ACC112 (cell line): ENCODE measurements around the gene R3HDML.
"Not testable (repeated sequence)": the region's sequence is repeated elsewhere in the genome, so short reads cannot be mapped to it uniquely, and the experiment has no call there.

Source experiments
- H2AFZ ChIP-seq: fragments of 200-600 bp; sonication (generic); one replicate; pipeline ENCODE4 v1.6.0; 2017; ENCODE audit warnings: antibody characterized with exemption, low read length; ENCODE audit not compliant: unreplicated experiment
- H3K27ac ChIP-seq: fragments of 200-600 bp; sonication (generic); 2 replicates; pipeline ENCODE4 v1.5.1; 2014; ENCODE audit warnings: low read depth, mild to moderate bottlenecking, antibody characterized with exemption, low read length, moderate library complexity
- H3K27me3 ChIP-seq: fragments of 200-600 bp; sonication (generic); 2 replicates; pipeline ENCODE4 v1.6.1; 2014; ENCODE audit warnings: mild to moderate bottlenecking, antibody characterized with exemption, low read length, moderate library complexity, mixed read lengths; ENCODE audit not compliant: insufficient read depth
- H3K36me3 ChIP-seq: fragments of 200-600 bp; sonication (generic); 2 replicates; pipeline ENCODE4 v1.6.1; 2016; ENCODE audit warnings: mild to moderate bottlenecking, antibody characterized with exemption, low read length, moderate library complexity, mixed read lengths; ENCODE audit not compliant: insufficient read depth
- H3K4me1 ChIP-seq: fragments of 200-600 bp; sonication (generic); one replicate; pipeline ENCODE4 v1.6.1; 2016; ENCODE audit warnings: low read length, mixed read lengths; ENCODE audit not compliant: insufficient read depth, unreplicated experiment, control insufficient read depth
- H3K4me3 ChIP-seq: fragments of 200-600 bp; sonication (generic); 2 replicates; pipeline ENCODE4 v1.5.1; 2014; ENCODE audit warnings: mild to moderate bottlenecking, low read depth, low read length
- H3K79me2 ChIP-seq: fragments of 200-600 bp; sonication (generic); one replicate; pipeline ENCODE4 v1.6.0; 2016; ENCODE audit warnings: low read length; ENCODE audit not compliant: control insufficient read depth, unreplicated experiment, insufficient read depth

R3HDML gene

GRCh38 chr20:44336725-44337380, at the start of gene R3HDML:
Gene R3HDML, plus strand, starts transcription at chr20:44337043. Its CDS starts 115 bp downstream, at chr20:44337158.
- H3K79me2 ChIP-seq: no peaks in the 10 kb centered on the region
- peaks cover 21% of the 10 kb centered on the region; the same call in 1 of the 2 replicates for H3K27me3 ChIP-seq
- no peaks in the 10 kb centered on the region for H3K36me3 ChIP-seq
- no peak within 1 kb of the TSS for H3K27ac ChIP-seq
- no peaks in the 10 kb centered on the region for H3K4me1 ChIP-seq
- H3K4me3 ChIP-seq: no peak within 1 kb of the TSS
- no peak within 1 kb of the TSS for H2AFZ ChIP-seq

- Histone ChIP-seq H3K4me3 (no peak overlapping the region), H3K27me3 (peaks cover 7% of the 10 kb centered on the region; the same call in 1 of the 2 replicates), H2AFZ (no peak overlapping the region), H3K79me2 (no peaks in the 10 kb centered on the region), H3K27ac (no peak overlapping the region), H3K36me3 (no peaks in the 10 kb centered on the region), H3K4me1 (no peaks in the 10 kb centered on the region)
Observed at GRCh38 chr20:44287272-44288097, 49.4 kb upstream of the R3HDML start.

- peaks cover 7% of the 10 kb centered on the region; the same call in 1 of the 2 replicates for H3K27me3 ChIP-seq
Observed at GRCh38 chr20:44288252-44288651, 48.6 kb upstream of the R3HDML start.

GRCh38 chr20:44291754-44292153, 45.1 kb upstream of the R3HDML start:
- H3K27ac ChIP-seq: no peak overlapping the region
- no peaks in the 10 kb centered on the region for H3K36me3 ChIP-seq
- H3K27me3 ChIP-seq: peaks cover 7% of the 10 kb centered on the region; the same call in 1 of the 2 replicates
- no peak overlapping the region for H2AFZ ChIP-seq
- H3K79me2 ChIP-seq: no peaks in the 10 kb centered on the region
- no peak overlapping the region for H3K4me3 ChIP-seq
- H3K4me1 ChIP-seq: no peaks in the 10 kb centered on the region

More at GRCh38 chr20:44288252-44288651, 48.6 kb upstream of the R3HDML start:
- no peak overlapping the region for H2AFZ ChIP-seq
- no peaks in the 10 kb centered on the region for H3K4me1 ChIP-seq
- H3K79me2 ChIP-seq: no peaks in the 10 kb centered on the region
- no peaks in the 10 kb centered on the region for H3K36me3 ChIP-seq
- H3K27ac ChIP-seq: no peak overlapping the region
- H3K4me3 ChIP-seq: no peak overlapping the region

- Histone ChIP-seq H2AFZ (no peak overlapping the region), H3K79me2 (no peaks in the 10 kb centered on the region), H3K36me3 (no peaks in the 10 kb centered on the region), H3K4me1 (no peaks in the 10 kb centered on the region), H3K27ac (no peak overlapping the region), H3K4me3 (no peak overlapping the region), H3K27me3 (no peaks in the 10 kb centered on the region)
Observed at GRCh38 chr20:44296011-44296410, 40.8 kb upstream of the R3HDML start.

GRCh38 chr20:44297721-44298120, 39.1 kb upstream of the R3HDML start:
- Histone ChIP-seq H3K27ac (no peak overlapping the region), H3K27me3 (no peaks in the 10 kb centered on the region), H3K36me3 (no peaks in the 10 kb centered on the region), H2AFZ (no peak overlapping the region), H3K79me2 (no peaks in the 10 kb centered on the region), H3K4me1 (no peaks in the 10 kb centered on the region), H3K4me3 (no peak overlapping the region)

- not testable (repeated sequence) for H3K79me2 ChIP-seq, H3K27ac ChIP-seq, H3K4me1 ChIP-seq, H3K27me3 ChIP-seq, H3K36me3 ChIP-seq, H2AFZ ChIP-seq, H3K4me3 ChIP-seq
Observed at GRCh38 chr20:44299011-44299535, 37.8 kb upstream of the R3HDML start.

- Histone ChIP-seq H3K4me3 (no peak overlapping the region), H3K4me1 (no peaks in the 10 kb centered on the region), H3K27me3 (no peaks in the 10 kb centered on the region), H3K79me2 (no peaks in the 10 kb centered on the region), H3K27ac (no peak overlapping the region), H3K36me3 (no peaks in the 10 kb centered on the region), H2AFZ (no peak overlapping the region)
Observed at GRCh38 chr20:44301285-44301684, 35.6 kb upstream of the R3HDML start.

GRCh38 chr20:44302026-44302669, 34.7 kb upstream of the R3HDML start:
- Histone ChIP-seq H3K27me3 (no peaks in the 10 kb centered on the region), H3K4me3 (no peak overlapping the region), H3K4me1 (no peaks in the 10 kb centered on the region), H3K27ac (no peak overlapping the region), H2AFZ (no peak overlapping the region), H3K36me3 (no peaks in the 10 kb centered on the region), H3K79me2 (no peaks in the 10 kb centered on the region)

- Histone ChIP-seq H2AFZ (no peak overlapping the region), H3K27me3 (no peaks in the 10 kb centered on the region), H3K4me3 (no peak overlapping the region), H3K4me1 (no peaks in the 10 kb centered on the region), H3K36me3 (no peaks in the 10 kb centered on the region), H3K27ac (no peak overlapping the region), H3K79me2 (no peaks in the 10 kb centered on the region)
Observed at GRCh38 chr20:44302736-44303135, 34.1 kb upstream of the R3HDML start.
